Measurements from ENCODE around the gene HNF1A. TPM values are rescaled to one million over a fixed set of nuclear protein-coding genes. Genes with fewer than 3 reads are reported as not detected.

Gene HNF1A, protein sequence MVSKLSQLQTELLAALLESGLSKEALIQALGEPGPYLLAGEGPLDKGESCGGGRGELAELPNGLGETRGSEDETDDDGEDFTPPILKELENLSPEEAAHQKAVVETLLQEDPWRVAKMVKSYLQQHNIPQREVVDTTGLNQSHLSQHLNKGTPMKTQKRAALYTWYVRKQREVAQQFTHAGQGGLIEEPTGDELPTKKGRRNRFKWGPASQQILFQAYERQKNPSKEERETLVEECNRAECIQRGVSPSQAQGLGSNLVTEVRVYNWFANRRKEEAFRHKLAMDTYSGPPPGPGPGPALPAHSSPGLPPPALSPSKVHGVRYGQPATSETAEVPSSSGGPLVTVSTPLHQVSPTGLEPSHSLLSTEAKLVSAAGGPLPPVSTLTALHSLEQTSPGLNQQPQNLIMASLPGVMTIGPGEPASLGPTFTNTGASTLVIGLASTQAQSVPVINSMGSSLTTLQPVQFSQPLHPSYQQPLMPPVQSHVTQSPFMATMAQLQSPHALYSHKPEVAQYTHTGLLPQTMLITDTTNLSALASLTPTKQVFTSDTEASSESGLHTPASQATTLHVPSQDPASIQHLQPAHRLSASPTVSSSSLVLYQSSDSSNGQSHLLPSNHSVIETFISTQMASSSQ
- total RNA-seq, result 10 to 100 TPM in 5 of 6 experiments, 1 to 10 TPM in 1; 9.8 to 20.5 (median 19.0) TPM
- long read RNA-seq, partial matches to known transcripts, result 0 of 3 reads
- long read RNA-seq, other reads (novel, unspliced or antisense), result 2 of 3 reads

DNA sequence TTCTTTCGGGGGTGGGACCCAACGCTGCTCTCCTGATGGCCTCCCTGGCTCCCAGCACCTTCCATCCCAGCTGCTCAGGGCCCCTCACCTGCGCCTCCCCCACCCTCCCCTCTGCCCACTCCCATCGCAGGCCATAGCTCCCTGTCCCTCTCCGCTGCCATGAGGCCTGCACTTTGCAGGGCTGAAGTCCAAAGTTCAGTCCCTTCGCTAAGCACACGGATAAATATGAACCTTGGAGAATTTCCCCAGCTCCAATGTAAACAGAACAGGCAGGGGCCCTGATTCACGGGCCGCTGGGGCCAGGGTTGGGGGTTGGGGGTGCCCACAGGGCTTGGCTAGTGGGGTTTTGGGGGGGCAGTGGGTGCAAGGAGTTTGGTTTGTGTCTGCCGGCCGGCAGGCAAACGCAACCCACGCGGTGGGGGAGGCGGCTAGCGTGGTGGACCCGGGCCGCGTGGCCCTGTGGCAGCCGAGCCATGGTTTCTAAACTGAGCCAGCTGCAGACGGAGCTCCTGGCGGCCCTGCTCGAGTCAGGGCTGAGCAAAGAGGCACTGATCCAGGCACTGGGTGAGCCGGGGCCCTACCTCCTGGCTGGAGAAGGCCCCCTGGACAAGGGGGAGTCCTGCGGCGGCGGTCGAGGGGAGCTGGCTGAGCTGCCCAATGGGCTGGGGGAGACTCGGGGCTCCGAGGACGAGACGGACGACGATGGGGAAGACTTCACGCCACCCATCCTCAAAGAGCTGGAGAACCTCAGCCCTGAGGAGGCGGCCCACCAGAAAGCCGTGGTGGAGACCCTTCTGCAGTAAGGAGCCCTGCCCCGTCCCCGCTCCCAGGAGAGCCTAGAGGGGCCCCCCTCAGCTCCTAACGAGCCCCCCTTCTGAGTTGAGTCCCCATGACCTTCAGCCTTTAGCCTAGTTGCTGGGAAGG is at the start of gene HNF1A:
TSS of gene HNF1A (plus strand) at position 248 of the 924 bp plus-strand sequence. CDS start at position 474, 226 bp downstream.
- H3K27ac ChIP-seq, result peak within 1 kb of the TSS; percentile 56 to 94 (median 90)
- no peaks in the 10 kb centered on the region for H3K9me3 ChIP-seq
- peaks cover 0 to 9% (median 3%) of the 10 kb centered on the region in 4 donors for H3K36me3 ChIP-seq
- TF ChIP-seq, protein P1, sequence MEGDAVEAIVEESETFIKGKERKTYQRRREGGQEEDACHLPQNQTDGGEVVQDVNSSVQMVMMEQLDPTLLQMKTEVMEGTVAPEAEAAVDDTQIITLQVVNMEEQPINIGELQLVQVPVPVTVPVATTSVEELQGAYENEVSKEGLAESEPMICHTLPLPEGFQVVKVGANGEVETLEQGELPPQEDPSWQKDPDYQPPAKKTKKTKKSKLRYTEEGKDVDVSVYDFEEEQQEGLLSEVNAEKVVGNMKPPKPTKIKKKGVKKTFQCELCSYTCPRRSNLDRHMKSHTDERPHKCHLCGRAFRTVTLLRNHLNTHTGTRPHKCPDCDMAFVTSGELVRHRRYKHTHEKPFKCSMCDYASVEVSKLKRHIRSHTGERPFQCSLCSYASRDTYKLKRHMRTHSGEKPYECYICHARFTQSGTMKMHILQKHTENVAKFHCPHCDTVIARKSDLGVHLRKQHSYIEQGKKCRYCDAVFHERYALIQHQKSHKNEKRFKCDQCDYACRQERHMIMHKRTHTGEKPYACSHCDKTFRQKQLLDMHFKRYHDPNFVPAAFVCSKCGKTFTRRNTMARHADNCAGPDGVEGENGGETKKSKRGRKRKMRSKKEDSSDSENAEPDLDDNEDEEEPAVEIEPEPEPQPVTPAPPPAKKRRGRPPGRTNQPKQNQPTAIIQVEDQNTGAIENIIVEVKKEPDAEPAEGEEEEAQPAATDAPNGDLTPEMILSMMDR (IDR thresholded peaks at IDR 0.05), result no peak
- TF ChIP-seq POLR2A (IDR thresholded peaks at IDR 0.05), result peak; percentile 25
- DNase-seq, result peak; percentile 66 to 90 (median 87)
- intact Hi-C loops (cut with DNase I), result no loop called here
- H3K4me3 ChIP-seq, result peak within 1 kb of the TSS; percentile 56 to 82 (median 79)
- H3K27me3 ChIP-seq, result no peaks in the 10 kb centered on the region
- 11% methylated on average over 4 of the region's 40 CpGs for WGBS (ENCODE audit: insufficient coverage, low coverage, low lambda C conversion rate, missing lambda C conversion rate)
- peak; percentile 68 to 80 (median 76) for ATAC-seq
- peaks cover 0 to 47% (median 19%) of the 10 kb centered on the region in 4 donors for H3K4me1 ChIP-seq

DNA sequence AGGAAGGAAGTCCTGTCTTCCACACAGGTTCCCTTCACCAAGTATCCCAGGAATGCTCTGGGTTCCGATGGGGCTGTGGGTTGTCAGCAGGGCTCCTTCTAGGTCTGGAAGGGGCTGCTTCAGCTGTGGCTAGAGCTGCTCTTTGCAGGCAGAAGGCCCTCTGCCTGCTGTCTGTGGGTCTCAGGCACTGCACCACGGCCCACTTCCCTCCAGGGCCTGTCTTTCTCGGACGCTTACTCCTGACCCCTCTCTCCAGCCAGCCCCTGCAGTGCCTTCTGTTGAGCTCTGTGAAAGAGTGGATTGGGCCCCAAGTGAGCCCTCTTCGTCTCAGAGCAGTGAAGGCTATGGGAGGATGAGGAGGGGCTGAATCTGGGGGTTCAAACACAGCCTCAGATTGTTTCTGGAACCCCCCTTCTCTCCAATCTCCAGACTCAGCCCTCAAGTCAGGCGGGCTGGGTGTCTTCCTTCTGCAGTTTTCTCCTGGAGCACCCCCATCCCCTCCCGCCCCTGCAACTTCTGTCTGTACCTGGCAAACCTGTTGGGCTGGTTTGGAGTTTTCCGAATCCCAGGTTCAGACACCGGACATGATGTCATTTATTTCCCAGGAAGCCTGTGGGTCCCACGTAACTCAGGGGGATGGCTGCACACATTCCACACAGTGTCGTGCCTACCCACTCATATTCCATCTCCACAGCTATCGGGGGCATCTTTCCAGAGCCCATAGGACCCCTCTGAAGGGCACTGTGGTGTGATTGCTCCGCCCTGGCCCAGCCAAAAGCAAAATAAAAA is 49.3 kb upstream of the HNF1A start:
- H3K36me3 ChIP-seq, result no peaks in the 10 kb centered on the region
- H3K9me3 ChIP-seq, result no peaks in the 10 kb centered on the region
- no peak overlapping the region for H3K27ac ChIP-seq
- 57% methylated on average over 4 of the region's 13 CpGs for WGBS (ENCODE audit: insufficient coverage, low coverage, low lambda C conversion rate, missing lambda C conversion rate)
- no peak overlapping the region for H3K4me3 ChIP-seq
- intact Hi-C loops (cut with DNase I), result no loop called here
- no peaks in the 10 kb centered on the region for H3K27me3 ChIP-seq
- H3K4me1 ChIP-seq, result no peaks in the 10 kb centered on the region
- ATAC-seq (peak in 2 of 4 donors; percentile 24 to 35), DNase-seq (no peak)
- no peak for TF ChIP-seq POLR2A (IDR thresholded peaks at IDR 0.05)
- TF ChIP-seq, protein P1 (IDR thresholded peaks at IDR 0.05), result no peak

DNA sequence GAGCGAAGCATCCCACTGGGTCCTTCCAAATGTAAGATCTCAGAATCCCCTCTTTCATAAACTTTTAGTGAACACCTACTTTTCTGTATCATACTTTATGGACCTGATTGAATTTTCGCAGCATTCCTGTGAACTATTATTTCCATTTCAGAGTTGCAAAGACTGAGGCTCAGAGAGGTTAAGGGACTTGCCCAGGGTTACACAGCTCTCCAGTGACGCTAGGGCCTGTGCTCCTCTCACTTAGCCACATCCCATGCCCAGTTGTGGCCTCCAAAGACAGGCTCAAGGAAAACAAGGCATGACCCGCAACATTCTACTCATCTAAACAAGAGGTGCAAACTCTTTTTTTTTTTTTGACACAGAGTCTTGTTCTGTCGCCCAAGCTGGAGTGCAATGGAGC is 48.3 kb upstream of the HNF1A start:
- 86% methylated on average over 3 of the region's 5 CpGs for WGBS (ENCODE audit: insufficient coverage, low coverage, low lambda C conversion rate, missing lambda C conversion rate)

More for the DNA sequence above, 48.3 kb upstream of the HNF1A start:
- no peak overlapping the region for H3K4me3 ChIP-seq
- no peak for DNase-seq
- TF ChIP-seq, protein P1 (IDR thresholded peaks at IDR 0.05), result no peak
- no peak for TF ChIP-seq POLR2A (IDR thresholded peaks at IDR 0.05)
- intact Hi-C loops (cut with DNase I), result no loop called here
- no peaks in the 10 kb centered on the region for H3K9me3 ChIP-seq
- H3K4me1 ChIP-seq, result no peaks in the 10 kb centered on the region
- no peaks in the 10 kb centered on the region for H3K27me3 ChIP-seq
- H3K36me3 ChIP-seq, result no peaks in the 10 kb centered on the region
- no peak overlapping the region for H3K27ac ChIP-seq
- no peak for ATAC-seq

Data from right lobe of liver (tissue), 6 donors.